KBM-7 (cell line): ENCODE results near the gene MYBPC1.
"Not testable (repeated sequence)": the region's sequence is repeated elsewhere in the genome, so short reads cannot be mapped to it uniquely, and the experiment has no call there.

Experiments used
- DNase-seq: peaks from one replicate; pipeline ENCODE4 v3.0.0-alpha.2; 2015
- in situ Hi-C: fragments of 300-500 bp; cut with MboI; formaldehyde crosslinking; loops from 2 replicates; pipeline ENCODE4 v1.14.3; 2020; ENCODE audit warnings: low sequenced_read_pairs, low pct_unique_long_range_greater_than_20kb, mixed read lengths

Gene MYBPC1, protein sequence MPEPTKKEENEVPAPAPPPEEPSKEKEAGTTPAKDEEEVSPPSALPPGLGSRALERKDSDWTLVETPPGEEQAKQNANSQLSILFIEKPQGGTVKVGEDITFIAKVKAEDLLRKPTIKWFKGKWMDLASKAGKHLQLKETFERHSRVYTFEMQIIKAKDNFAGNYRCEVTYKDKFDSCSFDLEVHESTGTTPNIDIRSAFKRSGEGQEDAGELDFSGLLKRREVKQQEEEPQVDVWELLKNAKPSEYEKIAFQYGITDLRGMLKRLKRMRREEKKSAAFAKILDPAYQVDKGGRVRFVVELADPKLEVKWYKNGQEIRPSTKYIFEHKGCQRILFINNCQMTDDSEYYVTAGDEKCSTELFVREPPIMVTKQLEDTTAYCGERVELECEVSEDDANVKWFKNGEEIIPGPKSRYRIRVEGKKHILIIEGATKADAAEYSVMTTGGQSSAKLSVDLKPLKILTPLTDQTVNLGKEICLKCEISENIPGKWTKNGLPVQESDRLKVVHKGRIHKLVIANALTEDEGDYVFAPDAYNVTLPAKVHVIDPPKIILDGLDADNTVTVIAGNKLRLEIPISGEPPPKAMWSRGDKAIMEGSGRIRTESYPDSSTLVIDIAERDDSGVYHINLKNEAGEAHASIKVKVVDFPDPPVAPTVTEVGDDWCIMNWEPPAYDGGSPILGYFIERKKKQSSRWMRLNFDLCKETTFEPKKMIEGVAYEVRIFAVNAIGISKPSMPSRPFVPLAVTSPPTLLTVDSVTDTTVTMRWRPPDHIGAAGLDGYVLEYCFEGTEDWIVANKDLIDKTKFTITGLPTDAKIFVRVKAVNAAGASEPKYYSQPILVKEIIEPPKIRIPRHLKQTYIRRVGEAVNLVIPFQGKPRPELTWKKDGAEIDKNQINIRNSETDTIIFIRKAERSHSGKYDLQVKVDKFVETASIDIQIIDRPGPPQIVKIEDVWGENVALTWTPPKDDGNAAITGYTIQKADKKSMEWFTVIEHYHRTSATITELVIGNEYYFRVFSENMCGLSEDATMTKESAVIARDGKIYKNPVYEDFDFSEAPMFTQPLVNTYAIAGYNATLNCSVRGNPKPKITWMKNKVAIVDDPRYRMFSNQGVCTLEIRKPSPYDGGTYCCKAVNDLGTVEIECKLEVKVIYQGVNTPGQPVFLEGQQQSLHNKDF

DNA sequence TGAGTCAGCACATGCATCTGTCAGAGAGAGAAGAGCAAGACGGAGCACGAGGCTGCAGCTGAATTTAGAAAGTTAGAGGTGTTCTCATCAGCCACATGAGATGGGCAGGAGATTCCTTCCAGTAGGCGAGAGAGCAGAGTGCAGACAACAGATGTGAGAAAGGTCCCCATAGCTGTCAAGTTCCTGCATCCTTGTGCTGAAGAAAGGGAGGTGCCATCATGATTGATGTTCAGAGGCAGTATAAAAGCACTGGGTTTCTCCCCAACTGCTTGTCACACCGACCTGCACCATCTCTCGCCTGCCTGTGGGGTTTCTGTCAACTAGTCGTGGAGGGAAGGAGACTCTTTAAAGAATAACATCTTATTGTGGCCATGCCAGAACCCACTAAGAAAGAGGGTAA is at the start of gene MYBPC1:
MYBPC1 (plus strand) TSS at position 272 of the 400 bp plus-strand sequence; CDS start at position 372, 100 bp downstream.
- in situ Hi-C loops: no loop called here
- DNase-seq: no peak

DNA sequence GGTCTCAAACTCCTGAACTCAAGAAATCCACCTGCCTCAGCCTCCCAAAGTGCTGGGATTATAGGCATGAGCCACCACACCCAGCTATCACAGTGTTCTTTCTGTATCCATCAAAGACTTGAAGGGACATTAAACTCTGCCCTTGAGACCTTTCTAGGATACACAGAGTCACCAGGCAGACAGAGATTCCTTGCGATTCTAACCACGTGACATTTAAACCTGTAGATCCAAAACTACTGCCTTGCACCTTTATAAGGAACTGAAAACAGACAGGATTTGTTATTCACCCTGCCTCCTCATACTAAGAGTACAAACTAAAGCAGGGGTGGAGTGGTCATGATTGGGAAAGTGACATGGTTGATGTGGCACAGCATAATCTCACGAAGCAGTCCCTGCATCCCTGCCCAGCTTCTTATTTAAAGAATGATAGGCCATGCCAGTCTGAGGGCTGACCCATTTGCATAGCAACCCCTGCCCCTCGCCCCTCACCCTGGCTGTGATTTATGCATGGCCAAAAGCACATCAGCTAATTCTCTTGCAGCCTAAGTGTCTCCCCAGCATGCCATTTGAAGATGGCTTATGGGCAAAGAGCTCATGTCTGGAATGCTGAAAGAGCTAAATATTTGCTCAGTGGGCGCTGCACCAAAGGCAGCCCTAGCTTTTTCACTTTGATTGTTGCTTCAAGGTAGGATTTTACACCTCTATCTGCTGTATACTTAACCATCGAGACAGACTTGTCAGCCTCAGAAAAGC is 43.2 kb upstream of the MYBPC1 start:
- DNase-seq: no peak
- in situ Hi-C loops: no loop called here

DNA sequence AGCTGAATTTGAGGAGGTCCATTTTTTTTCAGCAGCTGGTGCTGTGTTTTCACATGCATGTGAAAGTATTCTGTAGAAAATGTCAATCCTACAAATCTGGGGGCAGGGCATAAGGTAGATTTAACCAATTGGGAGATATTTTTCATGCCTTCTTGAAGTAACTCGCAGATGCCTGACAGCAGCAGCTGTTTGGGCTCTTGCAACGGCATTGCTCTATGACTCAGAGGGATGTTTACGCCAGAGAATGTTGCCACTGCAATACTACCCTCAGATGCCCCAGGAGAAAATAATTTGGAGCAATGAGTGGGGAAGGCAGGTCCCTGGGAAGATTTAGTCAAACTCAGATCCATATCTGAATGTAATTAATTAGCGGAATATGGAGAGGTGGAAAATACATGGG is 42.5 kb upstream of the MYBPC1 start:
- in situ Hi-C loops: no loop called here
- no peak for DNase-seq

DNA sequence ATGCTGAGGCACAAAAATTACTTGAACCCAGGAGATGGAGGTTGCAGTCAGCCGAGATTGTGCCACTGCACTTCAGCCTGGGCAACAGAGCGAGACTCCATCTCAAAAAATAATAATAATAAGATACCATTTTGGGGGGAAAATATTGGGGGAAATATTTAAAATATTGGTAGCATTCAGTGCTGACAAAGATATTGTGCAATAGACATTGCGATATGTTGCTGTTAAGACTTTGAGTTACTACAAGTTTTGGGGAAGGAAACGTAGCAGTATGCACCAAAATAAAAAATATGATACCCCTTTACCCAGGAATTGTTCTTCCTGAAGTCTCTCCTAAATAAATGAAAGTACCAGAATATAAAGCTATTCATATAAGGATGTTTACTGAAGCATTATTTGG is 37.7 kb upstream of the MYBPC1 start:
- in situ Hi-C loops: no loop called here
- DNase-seq: no peak

DNA sequence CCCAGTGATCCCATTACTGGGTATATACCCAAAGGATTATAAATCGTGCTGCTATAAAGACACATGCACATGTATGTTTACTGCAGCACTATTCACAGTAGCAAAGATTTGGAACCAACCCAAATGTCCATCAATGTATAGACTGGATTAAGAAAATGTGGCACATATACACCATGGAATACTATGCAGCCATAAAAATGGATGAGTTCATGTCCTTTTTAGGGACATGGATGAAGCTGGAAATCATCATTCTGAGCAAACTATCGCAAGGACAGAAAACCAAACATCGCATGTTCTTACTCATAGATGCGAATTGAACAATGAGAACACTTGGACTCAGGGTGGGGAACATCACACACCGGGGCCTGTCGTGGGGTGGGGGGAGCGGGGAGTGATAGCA is 36.0 kb upstream of the MYBPC1 start:
- DNase-seq, in situ Hi-C loops: not testable (repeated sequence)

DNA sequence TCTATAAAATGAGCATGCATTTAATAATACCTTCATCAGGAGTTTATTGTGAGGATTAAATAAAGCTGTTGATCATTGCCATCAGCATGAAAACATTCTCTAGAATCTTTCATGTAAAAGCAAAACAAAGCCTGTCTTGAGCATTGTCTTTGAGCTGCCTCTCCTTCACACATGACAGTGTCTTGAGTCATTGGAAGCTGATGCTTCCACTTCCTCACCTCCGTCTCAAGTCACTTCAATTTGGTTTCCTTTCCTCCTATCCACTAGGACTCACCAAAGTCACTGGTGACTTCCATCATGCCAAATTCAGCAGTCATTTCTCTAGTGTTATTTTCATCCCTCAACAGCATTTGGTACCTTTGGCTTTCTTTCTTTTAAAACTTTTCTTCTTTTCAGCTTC is 31.6 kb upstream of the MYBPC1 start:
- in situ Hi-C loops: no loop called here
- no peak for DNase-seq

DNA sequence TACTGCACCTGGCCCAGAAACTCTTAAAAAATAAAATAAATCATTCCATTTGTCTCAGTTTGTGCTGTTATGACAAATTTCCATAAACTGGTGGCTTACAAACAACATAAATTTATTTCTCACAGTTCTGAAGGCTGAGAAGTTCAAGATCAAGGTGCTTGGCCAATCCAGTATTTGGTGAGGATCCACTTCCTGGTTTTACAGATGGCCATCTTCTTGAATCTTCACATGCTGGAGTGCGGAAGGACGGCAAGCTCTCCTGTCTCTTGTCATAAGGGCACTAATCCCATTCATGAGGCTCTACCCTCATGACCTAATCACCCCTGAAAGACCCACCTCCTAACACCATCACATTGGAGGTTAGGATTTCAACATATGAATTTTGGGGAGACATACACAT is 29.9 kb upstream of the MYBPC1 start:
- in situ Hi-C loops: no loop called here

DNA sequence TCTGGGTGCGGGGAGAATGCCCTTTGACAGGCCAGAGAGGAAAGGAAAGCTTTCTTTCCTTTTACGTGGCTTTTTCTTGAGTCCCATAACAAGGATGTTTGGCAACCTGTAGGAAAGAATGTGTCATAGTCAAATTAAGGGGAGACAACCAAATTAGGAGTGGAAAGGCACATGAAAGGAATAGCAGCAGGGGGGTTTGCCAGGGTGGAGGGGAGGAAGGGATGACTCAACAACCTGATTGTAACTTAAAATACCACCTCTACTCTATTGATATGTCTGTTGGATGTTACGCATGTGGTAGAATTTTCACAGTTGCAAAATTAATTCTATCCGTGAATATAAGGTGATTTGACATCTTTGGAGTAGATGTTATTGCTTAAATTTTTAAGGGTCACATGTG is 28.5 kb upstream of the MYBPC1 start:
- DNase-seq: no peak
- in situ Hi-C loops: no loop called here

More for the DNA sequence above, 29.9 kb upstream of the MYBPC1 start:
- DNase-seq: peak; percentile 50

DNA sequence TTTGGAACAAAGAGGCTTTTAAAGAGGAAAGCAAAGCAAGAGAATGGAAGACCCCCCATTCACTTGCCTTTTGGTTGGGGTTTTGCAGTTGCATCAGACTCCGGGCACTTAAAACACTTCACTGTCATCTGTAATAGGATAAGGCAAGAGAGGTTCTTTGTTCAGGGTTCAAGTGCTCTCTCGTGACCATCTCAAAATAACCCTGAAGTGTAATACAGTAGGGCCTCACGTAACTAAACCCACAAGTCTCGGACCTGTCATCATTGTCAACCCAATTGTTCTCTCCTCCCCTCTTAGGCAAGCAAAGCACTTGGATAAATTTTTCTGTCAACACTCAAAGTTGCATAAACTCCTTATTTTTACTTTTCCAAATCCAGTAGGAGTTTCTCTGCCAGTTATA is 26.9 kb upstream of the MYBPC1 start:
- in situ Hi-C loops: no loop called here
- no peak for DNase-seq

DNA sequence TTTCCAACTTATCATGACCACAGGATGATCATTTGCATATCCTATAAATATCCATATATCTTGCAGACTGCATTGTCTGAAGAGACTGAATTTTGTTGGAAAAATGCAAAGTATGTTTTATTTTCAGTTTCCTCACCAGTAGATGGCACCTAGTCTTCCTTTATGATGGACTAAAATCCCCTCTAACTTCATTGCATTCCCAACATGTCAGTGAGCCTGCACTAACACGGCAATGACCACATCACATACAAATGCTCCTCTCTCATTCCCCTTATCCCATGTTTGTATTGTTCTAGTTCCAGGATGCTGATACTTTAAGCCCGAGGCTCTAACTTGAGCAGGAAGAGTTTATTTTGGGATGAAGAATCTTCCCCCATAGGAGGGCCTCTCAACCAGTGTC is 24.7 kb upstream of the MYBPC1 start:
- DNase-seq: peak; percentile 22
- in situ Hi-C loops: no loop called here

DNA sequence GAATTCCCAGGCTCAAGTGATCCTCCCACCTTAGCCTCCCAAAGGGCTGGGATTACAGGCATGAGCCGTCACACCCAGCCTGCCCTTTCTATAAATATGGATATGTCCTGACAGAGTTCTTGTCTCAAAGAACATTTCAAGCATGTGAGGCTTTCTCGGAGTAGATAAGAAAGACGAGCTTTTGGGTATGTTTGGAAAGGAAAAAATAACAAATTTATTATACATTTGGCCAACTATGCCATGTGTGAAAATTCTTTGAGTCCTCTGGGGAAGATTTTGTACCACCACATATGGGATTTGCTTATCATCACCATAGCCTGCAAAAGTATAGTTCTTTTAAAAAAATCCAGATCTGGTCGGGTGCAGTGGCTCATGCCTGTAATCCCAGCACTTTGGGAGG is 23.7 kb upstream of the MYBPC1 start:
- in situ Hi-C loops: no loop called here
- no peak for DNase-seq

DNA sequence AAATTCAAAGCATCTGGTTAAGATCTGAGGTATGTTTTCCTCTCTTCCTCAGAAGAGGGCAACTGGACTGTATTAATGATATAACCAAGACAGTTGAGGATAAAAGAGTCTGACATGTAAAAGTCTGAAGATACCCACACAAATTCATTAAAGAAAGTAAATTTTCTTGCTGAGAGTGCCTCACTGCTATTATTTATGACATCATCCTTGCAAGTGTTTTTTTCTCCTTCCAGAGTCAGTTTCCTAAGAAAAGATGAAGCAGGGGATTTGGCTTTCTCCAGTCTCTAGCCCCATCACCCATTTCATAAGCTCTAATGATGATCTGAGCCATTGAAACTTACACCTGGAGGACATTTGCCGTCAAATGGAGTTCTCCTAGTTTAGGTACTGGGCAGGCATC is 21.0 kb upstream of the MYBPC1 start:
- no peak for DNase-seq
- in situ Hi-C loops: no loop called here

DNA sequence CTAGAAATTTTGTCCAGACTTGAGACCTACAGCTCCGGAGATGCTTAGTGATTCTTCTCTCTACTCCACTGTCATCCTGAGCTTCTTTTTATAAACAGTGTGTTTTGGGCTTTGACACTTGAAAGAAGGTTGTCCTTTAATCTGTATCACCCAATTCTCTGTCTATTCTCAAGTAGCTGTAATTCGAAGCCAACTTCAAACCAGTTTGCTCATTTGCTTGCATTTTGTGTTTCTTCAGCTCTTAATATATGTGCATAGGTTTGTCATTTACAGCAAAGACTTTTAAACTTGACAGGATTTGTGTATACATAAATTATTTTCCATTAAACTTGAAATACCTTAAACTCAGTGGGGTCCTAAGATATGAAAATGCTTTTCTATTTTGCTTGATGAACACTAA is 16.4 kb upstream of the MYBPC1 start:
- DNase-seq: no peak
- in situ Hi-C loops: no loop called here

DNA sequence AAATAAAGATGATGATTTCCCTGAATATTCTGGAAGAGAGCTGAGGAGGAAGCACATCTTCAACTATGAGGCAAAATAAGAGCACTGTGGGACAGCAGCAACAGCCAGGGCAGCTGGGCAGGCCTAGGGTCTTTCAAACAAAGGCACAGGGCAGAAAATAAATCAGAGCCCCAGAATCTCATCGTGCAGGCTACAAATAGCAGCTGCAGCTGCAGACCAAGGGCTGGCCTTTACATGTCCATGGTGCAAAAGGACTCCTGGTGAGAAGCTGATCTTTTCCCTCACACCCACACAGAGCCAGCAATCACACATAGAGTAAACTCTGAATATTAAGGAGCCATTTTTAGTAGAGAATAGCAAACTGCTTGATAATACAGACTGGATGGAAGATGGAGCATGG is 13.6 kb upstream of the MYBPC1 start:
- DNase-seq: no peak

DNA sequence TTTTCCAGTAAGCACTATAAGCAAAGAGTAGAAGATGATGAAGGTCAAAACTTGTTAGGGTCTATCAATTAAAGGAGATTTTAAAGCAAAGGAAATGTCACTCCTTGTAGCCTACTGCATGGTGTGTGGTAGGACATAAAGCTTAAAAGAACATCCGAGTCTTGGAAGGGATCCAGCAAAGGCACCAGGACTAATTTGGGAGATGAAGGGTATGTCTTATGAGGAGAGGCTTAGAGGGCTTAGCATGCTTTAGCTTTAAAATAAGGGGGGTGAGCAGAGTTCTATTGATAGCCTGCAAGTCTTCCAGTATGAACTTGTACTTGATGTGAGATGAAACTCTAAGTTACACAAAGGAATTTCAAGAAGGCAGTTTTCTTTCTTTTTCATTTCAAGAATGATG is 11.8 kb upstream of the MYBPC1 start:
- in situ Hi-C loops: no loop called here
- no peak for DNase-seq

More for the DNA sequence above, 13.6 kb upstream of the MYBPC1 start:
- in situ Hi-C loops: no loop called here

DNA sequence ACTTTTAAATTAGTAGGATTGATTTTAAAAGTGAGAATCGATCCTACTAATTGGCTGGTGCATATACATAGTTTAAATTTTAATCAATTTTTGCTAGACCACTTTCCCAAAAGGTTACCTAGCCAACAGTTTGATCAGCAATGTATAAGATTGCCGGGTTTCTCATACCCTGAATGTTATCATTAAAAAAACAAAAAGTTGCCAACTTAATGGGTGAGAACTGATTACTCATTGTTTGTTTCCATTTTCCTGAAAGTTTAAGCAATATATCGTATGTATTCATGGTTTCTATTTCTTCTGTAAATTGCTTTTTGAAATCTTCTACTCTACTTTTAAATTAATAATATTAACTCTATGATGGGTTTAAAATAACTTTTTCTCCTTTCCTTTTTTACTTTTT is 4.4 kb upstream of the MYBPC1 start:
- in situ Hi-C loops: no loop called here
- no peak for DNase-seq

DNA sequence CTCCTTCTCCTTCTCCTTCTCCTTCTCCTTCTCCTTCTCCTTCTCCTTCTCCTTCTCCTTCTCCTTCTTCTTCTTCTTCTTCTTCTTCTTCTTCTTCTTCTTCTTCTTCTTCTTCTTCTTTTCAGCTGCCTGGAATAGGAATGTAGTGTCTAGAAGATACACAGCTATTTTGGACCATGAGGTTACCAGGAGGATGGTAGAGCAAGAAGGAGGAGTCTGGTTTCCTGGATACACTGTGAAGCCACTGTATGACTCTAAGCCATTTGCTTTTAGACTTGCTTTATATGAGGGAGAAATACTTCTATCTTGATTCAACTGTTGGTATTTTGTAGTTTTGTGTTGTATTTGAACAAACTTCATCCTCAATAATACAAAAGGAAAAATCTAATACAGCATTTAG is 3.0 kb upstream of the MYBPC1 start:
- in situ Hi-C loops: no loop called here

DNA sequence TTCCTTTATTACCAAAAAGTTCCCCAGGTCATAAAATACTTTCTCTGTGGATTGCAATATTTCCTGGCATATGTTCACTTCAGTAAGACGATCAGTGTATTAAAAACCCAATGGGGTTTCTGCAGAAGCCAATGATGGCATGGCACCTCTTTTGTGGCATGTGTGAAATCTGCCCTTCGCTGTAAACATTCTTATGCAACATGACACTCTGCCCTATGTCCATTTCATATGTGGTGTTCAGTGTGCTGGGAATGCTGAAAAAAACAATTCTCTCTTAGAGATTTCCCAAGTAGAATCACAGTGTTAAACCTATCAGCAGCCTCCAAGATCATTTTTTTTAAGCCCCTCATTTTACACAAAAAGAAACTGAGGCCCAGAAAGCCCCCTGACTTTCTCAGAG is 2.3 kb upstream of the MYBPC1 start:
- in situ Hi-C loops: no loop called here
- no peak for DNase-seq

More for the DNA sequence above, 3.0 kb upstream of the MYBPC1 start:
- DNase-seq: no peak

DNA sequence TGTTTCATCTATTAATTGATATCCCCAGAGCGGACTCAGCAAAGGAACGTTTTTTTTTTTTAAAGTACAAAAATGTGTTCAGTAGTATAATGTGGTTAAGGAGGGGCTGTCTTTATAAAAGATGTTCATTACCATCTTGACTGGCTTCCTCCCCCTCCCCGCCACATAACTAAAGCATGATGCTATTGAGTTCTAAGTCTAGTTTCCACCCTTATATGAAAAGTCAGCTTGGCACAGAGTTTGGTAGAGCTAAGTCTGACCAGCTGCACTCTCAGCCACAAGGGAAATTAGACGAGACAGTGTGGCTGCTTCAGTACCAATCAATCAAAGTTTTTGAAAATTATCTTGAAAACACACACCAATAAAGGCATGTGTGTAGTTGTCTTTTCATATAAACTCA is 1.9 kb upstream of the MYBPC1 start:
- DNase-seq: no peak
- in situ Hi-C loops: no loop called here
